Measurements from ENCODE around the gene MDK.

MDK gene

DNA sequence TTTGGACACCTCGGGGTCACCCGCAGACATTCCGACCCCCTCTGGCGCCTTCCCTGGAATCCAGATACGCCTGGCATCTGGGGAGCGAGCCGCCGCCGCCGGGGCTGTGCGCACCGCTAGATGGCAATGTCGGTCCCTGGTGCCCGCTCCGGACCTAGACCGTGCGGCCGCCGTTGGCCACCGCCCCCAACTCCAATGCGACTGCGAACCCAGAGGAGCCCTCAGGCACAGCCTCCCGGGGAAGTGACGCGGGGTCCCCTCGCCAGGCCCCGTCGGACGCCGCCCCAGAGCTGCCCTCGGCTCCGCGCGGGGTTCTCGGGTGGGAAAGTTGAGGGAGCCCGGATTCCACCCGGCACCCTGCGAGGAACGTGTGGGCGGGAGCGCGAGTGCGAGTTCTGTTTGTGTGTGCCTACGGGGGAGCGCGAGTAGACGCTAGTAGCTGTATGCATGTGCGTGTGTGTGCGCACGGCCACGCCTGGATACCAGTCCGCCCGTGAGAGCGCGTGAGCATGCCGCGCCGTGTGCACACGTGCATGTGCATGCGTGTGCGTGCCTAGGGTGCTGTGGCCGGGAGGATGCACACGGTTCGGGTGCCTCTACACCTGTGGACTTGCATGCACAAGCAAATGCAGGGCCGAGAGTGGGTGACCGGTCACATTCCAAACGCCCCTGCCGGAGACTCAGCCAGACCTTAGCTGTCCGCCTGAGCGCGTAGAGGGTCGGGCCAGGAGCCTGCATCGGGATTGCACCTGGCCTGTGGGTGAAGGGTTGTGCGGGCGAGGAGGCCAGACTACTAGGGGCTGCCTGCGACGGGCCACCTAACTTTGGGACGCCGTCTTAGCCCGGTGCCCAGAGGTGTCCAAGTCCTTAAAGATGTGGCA is 8.2 kb downstream of the MDK start:
- peak; percentile 55 for TF ChIP-seq REST (IDR thresholded peaks at IDR 0.05; ENCODE audit: insufficient replicate concordance, low read depth)
- TF ChIP-seq CTCF (IDR thresholded peaks at IDR 0.05; ENCODE audit: insufficient read depth, low read length), result peak; percentile 35
- no peak for TF ChIP-seq SPI1 (IDR thresholded peaks at IDR 0.05; ENCODE audit: borderline replicate concordance, low read depth)
- Histone ChIP-seq H3K27ac (replicated peaks) (no peak overlapping the region), H3K27me3 (ENCODE audit: insufficient read depth, poor library complexity, severe bottlenecking) (peaks cover 25% of the 10 kb centered on the region), H3K4me3 (replicated peaks; ENCODE audit: insufficient read depth, low read length) (peak overlapping the region; percentile 47)
- DNase-seq (ENCODE audit: low read depth in 1 of 2, low spot score in 1 of 2), result peak in 1 of 2 experiments; percentile 71

- DNase-seq (ENCODE audit: low read depth in 1 of 2, low spot score in 1 of 2), result no peak
- Histone ChIP-seq H3K27ac (replicated peaks) (no peak overlapping the region), H3K27me3 (ENCODE audit: insufficient read depth, poor library complexity, severe bottlenecking) (peaks cover 25% of the 10 kb centered on the region), H3K4me3 (replicated peaks; ENCODE audit: insufficient read depth, low read length) (no peak overlapping the region)
- TF ChIP-seq REST (IDR thresholded peaks at IDR 0.05; ENCODE audit: insufficient replicate concordance, low read depth), result no peak
- TF ChIP-seq GABPA (IDR thresholded peaks at IDR 0.05; ENCODE audit: low read depth), result no peak
- TF ChIP-seq SPI1 (IDR thresholded peaks at IDR 0.05; ENCODE audit: borderline replicate concordance, low read depth), result no peak
- TF ChIP-seq CTCF (IDR thresholded peaks at IDR 0.05; ENCODE audit: insufficient read depth, low read length), result no peak
- no peak for TF ChIP-seq POLR2AphosphoS5 (IDR thresholded peaks at IDR 0.05; ENCODE audit: low read depth)
Measured at GRCh38 chr11:46390331-46391171, 9.1 kb downstream of the MDK start.

DNA sequence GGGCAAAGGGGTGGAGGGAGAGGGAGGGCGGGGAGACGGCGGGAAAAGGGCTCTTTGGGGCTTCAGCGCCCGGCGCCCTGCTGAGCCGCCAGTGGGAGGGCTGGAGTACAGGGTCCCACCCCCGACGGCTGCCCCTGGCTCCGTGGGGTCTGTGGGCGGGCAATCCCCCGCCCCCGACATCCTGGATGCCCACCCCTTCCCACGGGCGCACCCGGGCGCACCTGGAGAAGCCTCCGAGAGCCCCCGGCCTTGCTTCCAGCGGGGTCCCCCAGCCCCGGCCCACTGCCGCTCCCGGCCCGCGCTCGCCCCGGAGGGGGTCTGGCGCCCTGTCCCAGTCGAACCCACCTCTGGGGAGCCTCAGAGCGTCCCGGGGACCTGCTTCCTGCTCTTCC is 9.7 kb downstream of the MDK start:
- H3K4me3 ChIP-seq (replicated peaks; ENCODE audit: insufficient read depth, low read length), result peak overlapping the region; percentile 27
- H3K27ac ChIP-seq (replicated peaks), result no peak overlapping the region
- DNase-seq (ENCODE audit: low read depth in 1 of 2, low spot score in 1 of 2), result no peak
- H3K27me3 ChIP-seq (ENCODE audit: insufficient read depth, poor library complexity, severe bottlenecking), result peaks cover 25% of the 10 kb centered on the region
- TF ChIP-seq SPI1 (IDR thresholded peaks at IDR 0.05; ENCODE audit: borderline replicate concordance, low read depth) (no peak), GABPA (IDR thresholded peaks at IDR 0.05; ENCODE audit: low read depth) (no peak), POLR2AphosphoS5 (IDR thresholded peaks at IDR 0.05; ENCODE audit: low read depth) (no peak), CTCF (IDR thresholded peaks at IDR 0.05; ENCODE audit: insufficient read depth, low read length) (no peak), REST (IDR thresholded peaks at IDR 0.05; ENCODE audit: insufficient replicate concordance, low read depth) (no peak)

Data from HL-60 (cell line).